GM19395 (cell line): ENCODE data around the gene METTL2B.
"Not testable (repeated sequence)": the region's sequence is repeated elsewhere in the genome, so short reads cannot be mapped to it uniquely, and the experiment has no call there.

Experiments
- ATAC-seq: cut with Tn5 transposase; IDR thresholded peaks from one replicate; pipeline ENCODE4 v1.9.1; 2021; ENCODE audit warnings: mild to moderate bottlenecking, moderate library complexity; ENCODE audit not compliant: unreplicated experiment

METTL2B gene

DNA sequence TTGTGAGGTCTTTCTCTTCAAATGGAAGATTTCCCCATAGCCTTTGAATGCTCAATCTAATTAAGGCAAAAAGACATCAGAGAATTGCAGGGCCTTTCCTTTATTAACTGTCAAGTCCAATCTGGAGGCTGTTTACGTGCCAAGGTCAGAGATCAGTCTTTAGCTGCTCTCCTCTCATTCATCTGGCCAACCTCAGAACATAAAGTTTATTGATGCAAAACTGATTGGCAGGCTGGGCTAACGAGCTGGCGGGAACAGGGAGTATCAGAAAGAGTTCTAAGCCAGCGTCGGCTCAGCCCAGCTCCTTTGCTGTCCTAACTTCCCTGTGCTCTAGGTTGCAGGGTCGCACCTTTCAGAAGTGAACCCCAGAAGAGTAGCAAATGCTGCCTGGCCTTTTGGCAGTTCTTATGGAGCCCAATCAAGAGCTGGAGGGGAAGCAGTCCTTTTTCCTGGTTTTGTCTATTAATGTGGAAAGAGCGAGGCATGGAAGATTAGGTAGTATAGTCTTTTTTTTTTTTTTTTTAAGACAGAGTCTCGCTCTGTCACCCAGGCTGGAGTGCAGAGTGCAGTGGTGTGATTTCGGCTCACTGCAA is 47.5 kb downstream of the METTL2B start:
- not testable (repeated sequence) for ATAC-seq

DNA sequence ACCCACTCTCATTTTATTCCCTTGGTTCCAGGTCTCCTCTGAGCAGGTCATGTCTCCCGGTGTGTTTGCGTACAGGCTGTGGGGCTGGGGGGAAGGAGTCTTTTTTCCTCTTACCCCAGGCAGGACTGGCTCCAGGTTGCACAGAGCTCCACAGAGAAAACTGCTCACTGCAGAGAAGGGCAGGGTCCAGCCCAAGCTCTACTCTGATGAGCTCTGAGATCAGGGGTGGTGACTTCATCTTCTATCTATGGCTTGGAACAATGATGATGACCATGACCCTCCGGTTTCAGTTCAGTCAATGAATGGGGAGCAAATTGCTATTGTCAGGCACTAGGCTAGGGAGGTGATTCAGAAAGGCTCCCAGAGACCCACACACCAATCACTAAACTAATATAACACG is 49.0 kb downstream of the METTL2B start:
- ATAC-seq = not testable (repeated sequence)

DNA sequence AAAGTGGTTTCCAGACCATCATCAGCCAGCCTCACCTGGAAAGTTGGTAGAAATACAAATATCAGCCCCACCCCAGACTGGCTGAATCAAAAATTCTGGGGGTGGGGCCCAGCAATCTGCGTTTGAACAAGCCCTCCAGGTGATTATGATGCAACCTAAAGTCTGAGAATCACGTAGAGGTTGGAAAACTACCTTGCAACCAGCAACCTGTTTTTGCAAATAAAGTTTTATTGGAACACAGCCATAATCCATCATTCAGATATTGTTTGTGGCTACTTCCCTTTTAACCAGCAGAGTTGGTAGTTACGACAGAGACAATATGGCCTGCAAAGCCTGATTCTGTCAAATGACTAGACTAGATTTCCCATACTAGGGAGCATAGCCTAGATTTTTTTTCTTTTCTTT is 49.5 kb downstream of the METTL2B start:
- not testable (repeated sequence) for ATAC-seq

DNA sequence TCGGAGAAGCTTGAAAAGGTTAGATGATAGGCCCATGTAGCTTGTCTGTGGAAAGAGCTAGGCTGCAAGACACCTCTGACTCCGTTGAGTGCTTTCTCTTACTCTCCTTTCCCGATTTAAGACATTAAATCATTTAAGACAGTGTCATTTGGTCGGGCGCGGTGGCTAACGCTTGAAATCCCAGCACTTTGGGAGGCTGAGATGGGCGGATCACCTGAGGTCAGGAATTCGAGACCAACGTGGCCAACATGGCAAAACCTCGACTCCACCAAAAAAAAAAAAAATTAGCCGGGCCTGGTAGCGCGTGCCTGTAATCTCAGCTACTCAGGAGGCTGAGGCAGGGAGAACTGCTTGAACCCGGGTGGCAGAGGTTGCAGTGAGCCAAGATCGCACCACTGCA is 52.6 kb downstream of the METTL2B start:
- ATAC-seq = not testable (repeated sequence)

DNA sequence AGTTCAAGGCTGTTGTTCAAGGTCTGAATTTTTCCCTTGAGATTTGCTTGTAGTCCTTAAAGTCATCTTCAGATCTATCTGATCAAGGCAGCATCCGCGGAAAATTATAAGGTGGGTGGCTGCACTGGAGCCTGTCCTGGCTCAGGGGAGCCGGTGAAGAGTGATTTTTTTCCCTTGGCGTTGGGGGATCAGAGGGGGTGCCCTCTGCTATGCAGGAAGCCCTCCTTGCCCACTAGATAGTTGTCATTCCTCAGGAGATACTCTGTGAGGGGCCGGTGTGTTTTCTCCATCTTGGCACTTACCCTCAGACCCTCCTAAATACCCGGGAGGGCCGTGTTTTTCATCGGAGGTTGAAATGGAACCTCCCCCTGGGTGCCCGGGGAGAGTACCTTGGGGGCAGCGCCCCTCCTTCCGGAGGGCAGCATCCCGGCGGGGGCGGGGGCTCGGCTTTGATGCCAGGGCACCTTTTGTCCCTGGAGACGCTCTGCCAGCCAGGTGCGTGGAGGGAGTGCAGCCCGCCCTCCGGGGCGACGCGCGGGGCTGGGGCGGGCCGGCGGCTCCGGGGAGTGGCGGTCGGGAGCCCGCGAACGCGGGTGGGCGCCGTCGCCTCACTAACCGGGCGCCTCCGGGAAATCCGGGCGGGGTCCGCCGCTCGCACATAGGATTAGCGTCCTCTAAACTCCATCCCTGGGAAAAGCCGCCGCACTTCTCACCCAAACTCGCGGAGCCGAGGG is 53.7 kb downstream of the METTL2B start:
- ATAC-seq = peak; percentile 9

DNA sequence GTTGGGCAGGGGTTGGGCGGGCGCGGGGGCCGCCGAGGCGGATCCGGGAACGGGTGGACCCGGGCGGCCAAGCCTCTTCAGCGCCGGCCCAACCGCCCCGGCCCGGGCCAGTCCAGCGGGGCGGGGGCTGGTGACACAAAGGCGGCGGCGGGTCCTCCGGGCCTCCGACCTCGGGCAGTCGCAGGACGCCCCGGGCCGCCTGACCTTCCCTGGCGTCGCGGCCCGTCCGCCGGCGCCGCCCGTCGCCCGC is 54.2 kb downstream of the METTL2B start:
- no peak for ATAC-seq

DNA sequence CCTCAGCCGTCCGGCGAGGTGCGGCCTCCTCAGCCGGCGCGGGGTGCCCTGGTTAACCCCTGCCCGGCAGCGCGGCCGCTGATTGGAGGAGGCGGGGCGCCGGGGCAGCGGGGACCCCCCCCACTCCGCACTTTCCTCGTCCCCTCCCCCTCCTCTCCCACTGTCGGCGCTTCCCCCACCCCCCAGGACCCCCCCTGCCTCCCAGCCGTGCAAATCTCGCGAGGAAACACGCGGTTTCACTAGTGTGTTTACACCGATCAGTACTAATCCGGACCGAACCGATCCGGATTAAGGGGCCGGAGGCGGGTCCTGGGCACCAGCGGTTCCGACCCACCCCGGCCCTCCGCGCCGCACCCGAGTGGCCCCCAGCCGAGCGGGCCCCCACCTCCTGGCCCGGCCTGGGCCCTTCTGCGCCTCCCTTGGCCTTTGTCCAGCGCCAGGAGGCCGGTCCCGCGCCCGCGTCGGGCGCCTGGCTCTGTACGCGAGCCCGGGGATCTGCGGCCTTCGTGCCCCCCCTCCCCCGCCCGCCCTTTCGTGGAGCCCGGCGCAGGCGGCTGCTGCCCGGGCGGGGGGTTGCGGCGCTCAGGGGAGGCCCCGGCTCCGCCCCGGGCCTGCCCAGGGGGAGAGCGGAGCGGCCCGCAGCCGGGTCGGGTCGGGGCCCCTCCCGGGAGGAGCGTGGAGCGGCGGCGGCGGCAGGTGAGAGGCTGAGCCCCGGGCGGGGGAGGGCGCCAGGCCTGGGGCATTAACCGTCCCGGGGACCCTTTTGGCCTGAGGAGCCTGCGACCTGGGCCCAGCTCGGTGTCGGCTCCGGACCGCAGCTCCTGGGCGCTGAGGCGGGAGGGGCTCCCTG is 54.8 kb downstream of the METTL2B start:
- ATAC-seq = peak; percentile 68

DNA sequence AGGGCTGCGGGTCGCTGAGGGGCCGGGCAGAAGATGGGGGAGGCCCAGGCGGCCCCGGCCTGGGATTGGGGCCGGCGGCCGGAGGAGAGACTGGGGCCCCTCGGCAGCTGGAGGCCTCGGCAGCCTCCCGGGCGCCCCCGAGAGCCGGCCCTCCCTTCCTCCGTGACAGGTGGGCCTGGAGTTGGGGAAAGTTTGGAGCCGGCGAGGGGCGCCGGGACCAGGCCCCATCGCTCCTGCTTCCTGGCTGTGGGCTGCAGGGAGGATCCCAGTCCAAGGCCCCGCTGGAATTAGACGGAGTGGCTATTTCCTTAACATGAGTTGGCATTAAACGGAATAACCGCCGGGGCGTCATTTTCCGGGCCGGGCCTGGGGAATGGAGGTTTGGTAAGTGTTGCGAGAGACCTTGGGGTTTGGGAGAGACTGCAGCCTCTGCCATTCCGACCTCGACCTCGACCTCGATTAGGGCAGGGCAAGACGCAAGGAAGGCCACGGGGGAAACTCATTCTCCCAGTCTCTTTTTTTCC is 55.5 kb downstream of the METTL2B start:
- peak; percentile 29 for ATAC-seq

DNA sequence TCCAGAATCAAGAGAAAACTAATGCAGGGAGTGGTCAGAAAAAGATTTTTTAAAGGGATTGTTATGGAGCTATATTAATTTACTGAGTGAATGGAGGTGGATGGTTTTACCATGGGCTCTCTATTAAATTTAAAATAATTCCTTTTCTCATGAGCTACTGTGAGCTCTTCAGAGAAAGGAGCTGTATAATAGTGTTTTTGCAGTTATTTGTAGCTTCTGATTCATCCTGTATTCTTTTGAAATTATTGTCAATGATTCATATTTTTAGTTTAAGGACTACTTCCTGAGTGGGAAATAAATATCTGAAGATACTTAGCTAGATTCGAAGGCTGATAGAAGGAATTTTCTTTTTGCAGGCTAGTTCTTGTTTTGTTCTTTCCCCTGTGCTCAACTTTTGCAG is 56.4 kb downstream of the METTL2B start:
- ATAC-seq = not testable (repeated sequence)

DNA sequence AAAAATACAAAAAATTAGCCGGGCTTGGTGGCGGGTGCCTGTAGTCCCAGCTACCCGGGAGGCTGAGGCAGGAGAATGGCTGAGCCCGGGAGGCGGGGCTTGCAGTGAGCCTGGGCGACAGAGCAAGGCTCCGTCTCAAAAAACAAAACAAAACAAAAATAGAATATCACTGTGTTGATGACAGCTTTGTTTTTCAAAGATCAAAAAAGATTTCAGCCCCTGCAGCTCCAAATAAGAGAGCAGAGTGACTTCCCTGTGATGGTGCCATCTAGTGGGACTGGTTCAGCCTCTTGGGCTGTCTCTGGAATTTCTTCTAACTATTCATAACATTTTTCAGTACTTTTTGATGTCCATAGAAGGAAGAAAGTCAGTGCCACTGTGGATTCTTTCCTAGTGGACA is 60.9 kb downstream of the METTL2B start:
- ATAC-seq = not testable (repeated sequence)

DNA sequence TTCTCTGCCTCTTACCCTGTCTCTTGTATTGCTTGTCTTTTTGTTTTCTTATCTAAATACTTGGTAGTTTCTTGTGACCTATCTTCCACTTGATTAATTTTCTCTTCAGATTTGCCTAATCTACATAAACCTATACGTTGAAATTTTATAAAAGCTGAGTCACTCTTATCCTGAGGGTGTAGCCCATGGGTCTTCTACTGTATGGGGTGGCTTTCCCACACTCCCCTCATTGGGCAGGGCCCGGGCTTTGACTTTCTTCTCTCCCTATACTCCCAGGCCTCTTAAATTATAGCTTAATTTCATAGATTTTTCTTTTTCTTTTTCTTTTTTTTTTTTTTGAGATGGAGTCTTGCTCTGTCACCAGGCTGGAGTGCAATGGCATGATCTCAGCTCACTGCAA is 66.0 kb downstream of the METTL2B start:
- ATAC-seq = not testable (repeated sequence)

DNA sequence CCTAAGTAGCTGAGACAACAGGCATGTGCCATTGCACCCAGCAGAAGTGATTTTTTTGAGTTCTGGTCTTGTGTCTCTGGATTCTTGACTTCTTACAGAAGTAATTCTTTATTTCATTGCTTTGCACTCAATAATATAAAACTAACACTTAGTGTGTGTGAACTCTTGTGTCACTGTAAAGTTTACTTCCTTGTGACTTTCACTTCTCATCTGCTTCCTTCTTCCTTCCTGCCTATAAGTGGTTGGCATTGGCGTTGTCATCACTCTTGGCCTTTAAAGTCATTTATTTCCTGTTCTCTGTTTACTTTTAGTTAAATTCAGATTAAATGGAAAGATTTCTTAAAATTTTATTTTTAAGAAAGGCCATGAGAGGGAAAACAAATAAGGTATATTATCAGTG is 66.8 kb downstream of the METTL2B start:
- ATAC-seq = not testable (repeated sequence)

DNA sequence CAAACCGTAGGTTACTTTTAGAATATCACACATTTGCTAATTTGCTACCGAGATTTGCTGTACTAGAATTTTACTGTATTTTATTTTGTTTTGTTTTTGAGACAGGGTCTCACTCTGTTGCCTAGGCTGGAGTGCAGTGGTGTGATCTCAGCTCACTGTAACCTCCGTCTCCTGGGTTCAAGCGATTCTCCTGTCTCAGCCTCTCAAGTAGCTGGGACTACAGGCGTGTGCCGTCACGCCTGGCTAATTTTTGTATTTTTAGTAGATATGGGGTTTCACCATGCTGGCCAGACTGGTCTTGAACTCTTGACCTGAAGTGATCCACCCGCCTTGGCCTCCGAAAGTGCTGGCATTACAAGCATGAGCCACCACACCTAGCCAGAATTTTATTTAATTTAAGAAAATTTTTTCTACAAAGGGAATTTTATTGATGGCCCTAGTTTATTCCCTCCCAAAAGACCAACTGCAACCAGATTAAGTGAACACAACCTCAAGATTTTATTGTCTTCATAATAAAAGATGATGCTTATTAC is 69.8 kb downstream of the METTL2B start:
- ATAC-seq = not testable (repeated sequence)

DNA sequence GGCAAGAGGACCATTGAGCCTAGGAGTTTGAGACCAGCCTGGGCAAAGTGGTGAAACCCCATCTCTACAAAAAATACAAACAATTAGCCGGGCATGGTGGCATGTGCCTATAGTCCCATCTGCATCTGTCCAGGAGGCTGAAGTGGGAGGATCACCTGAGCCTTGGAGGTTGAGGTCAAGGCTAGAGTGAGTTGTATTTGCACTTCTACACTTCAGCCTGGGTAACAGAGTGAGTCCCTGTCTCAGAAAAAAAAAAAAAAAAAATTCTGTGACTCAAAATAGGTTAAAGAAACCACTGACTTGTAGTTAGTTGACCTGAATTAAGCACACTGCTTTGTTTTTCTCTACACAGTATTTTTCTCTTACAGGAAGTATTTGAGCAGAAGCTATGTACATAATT is 74.4 kb downstream of the METTL2B start:
- no peak for ATAC-seq

DNA sequence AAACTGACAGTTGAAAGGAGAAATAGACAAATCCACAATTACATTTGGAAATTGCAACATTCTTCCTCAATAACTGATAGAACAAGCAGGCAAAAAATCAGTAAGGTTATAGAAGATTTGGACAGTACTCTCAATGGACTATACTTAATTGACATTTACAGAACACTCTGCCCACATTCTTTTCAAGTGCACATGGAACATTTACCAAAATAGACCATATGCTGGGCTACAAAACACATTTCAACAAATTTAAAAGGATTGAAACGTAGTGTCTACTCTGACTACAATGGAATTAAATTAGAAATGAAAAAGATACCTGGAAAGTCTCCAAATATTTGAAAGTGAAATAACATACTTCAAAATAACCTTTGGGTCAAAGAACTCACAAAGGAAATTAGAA is 77.8 kb downstream of the METTL2B start:
- ATAC-seq = not testable (repeated sequence)
